ENCODE measurements around the gene CORIN.

Gene CORIN

DNA sequence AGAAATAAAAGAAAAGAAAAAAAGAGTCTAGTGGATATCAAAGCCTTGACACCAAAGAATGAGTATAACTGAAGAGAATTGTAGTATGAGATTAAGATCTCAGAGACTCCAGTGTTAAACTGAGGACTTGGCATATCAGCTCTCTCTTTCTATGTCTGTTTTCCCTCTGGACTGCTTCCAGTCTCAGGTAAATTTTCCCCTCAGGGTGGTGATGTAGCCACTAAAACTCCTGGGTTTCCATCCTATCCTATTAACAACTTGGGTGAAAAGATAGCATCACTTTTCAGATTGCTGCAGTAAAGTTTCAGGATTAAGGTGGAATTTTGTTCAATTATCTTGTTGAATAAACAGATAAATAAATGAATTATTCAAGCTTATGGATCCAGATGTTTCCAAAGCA lies 267.1 kb downstream of the CORIN start:
- Histone ChIP-seq H3K27me3 (ENCODE audit: insufficient read depth, poor library complexity, severe bottlenecking) (no peaks in the 10 kb centered on the region), H3K4me1 (ENCODE audit: insufficient read depth, poor library complexity, severe bottlenecking) (no peaks in the 10 kb centered on the region), H3K4me3 (ENCODE audit: severe bottlenecking) (no peak overlapping the region), H3K9me3 (ENCODE audit: severe bottlenecking) (no peaks in the 10 kb centered on the region), H3K27ac (ENCODE audit: poor library complexity, severe bottlenecking) (no peak overlapping the region), H3K36me3 (ENCODE audit: low read depth) (peaks cover 8% of the 10 kb centered on the region)
- DNase-seq (ENCODE audit: low spot score) (no peak), ATAC-seq (ENCODE audit: low read depth) (no peak)
- TF ChIP-seq, protein P1, sequence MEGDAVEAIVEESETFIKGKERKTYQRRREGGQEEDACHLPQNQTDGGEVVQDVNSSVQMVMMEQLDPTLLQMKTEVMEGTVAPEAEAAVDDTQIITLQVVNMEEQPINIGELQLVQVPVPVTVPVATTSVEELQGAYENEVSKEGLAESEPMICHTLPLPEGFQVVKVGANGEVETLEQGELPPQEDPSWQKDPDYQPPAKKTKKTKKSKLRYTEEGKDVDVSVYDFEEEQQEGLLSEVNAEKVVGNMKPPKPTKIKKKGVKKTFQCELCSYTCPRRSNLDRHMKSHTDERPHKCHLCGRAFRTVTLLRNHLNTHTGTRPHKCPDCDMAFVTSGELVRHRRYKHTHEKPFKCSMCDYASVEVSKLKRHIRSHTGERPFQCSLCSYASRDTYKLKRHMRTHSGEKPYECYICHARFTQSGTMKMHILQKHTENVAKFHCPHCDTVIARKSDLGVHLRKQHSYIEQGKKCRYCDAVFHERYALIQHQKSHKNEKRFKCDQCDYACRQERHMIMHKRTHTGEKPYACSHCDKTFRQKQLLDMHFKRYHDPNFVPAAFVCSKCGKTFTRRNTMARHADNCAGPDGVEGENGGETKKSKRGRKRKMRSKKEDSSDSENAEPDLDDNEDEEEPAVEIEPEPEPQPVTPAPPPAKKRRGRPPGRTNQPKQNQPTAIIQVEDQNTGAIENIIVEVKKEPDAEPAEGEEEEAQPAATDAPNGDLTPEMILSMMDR (IDR thresholded peaks at IDR 0.05; ENCODE audit: poor library complexity, severe bottlenecking): no peak

DNA sequence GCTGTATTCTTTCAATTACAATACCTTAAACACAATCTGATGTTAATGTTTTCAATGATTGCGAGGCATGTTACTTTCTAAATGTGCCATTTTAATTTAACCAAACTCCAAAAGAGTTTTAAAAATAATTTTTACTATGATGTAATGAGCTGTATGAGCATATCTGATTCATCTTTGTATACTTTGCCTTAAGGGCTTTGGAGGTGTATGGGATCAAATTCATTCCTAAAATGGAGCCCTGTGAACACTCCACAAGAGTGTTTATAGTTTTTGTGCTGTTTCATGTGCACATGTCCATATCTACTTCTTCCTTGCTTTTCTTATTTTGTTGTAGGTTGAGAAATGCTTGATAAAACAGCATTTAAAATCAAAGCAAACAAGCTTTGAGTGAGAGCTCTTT lies 270.4 kb downstream of the CORIN start:
- no peaks in the 10 kb centered on the region for H3K27me3 ChIP-seq (ENCODE audit: insufficient read depth, poor library complexity, severe bottlenecking)
- TF ChIP-seq, protein P1 (IDR thresholded peaks at IDR 0.05; ENCODE audit: poor library complexity, severe bottlenecking): no peak
- DNase-seq (ENCODE audit: low spot score) (no peak), ATAC-seq (ENCODE audit: low read depth) (peak; percentile 60; the same call in 1 of the 3 replicates)
- no peak overlapping the region for H3K4me3 ChIP-seq (ENCODE audit: severe bottlenecking)
- H3K9me3 ChIP-seq (ENCODE audit: severe bottlenecking): no peaks in the 10 kb centered on the region
- H3K4me1 ChIP-seq (ENCODE audit: insufficient read depth, poor library complexity, severe bottlenecking): no peaks in the 10 kb centered on the region
- H3K27ac ChIP-seq (ENCODE audit: poor library complexity, severe bottlenecking): no peak overlapping the region
- peaks cover 8% of the 10 kb centered on the region for H3K36me3 ChIP-seq (ENCODE audit: low read depth)

DNA sequence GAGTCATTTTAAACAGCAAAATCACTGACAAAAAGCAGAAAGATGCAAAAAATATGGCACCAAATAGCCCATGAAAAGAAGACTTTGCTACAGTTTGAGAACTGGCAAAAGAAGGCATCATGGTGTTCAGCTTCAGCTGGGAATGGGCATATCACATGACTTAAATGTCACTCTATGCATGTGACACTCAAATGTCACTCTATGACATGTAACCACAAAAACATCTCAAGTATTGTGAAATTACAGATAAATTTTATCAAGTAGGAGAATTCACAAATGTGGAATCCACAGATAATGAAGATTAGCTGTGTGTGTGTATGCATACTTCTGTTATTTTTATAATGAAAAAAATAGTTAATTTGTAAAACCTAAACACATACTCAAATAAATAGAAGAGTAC lies 270.9 kb downstream of the CORIN start:
- TF ChIP-seq, protein P1 (IDR thresholded peaks at IDR 0.05; ENCODE audit: poor library complexity, severe bottlenecking): no peak
- DNase-seq (ENCODE audit: low spot score): no peak
- Histone ChIP-seq H3K27ac (ENCODE audit: poor library complexity, severe bottlenecking) (no peak overlapping the region), H3K9me3 (ENCODE audit: severe bottlenecking) (no peaks in the 10 kb centered on the region), H3K4me1 (ENCODE audit: insufficient read depth, poor library complexity, severe bottlenecking) (no peaks in the 10 kb centered on the region), H3K36me3 (ENCODE audit: low read depth) (peaks cover 11% of the 10 kb centered on the region), H3K4me3 (ENCODE audit: severe bottlenecking) (no peak overlapping the region), H3K27me3 (ENCODE audit: insufficient read depth, poor library complexity, severe bottlenecking) (no peaks in the 10 kb centered on the region)
- ATAC-seq (ENCODE audit: low read depth): no peak

DNA sequence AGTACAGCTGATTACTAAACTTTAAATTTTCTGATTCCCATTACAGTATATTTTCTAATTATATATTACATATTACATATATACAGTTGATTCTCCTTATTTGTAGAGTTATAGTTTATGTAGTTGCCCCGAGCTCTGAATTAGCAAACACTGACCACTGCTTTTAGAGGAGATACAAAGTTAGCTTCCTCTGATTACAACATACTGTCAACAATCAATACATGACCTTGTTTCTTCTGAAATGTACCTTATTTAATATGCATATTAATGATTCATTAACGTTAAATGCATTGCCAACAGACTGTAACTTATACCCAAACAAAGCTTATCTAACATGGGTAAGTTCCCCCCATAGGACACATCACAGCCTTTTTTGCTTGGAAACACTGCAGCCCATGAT lies 271.3 kb downstream of the CORIN start:
- TF ChIP-seq, protein P1 (IDR thresholded peaks at IDR 0.05; ENCODE audit: poor library complexity, severe bottlenecking): no peak
- no peak overlapping the region for H3K27ac ChIP-seq (ENCODE audit: poor library complexity, severe bottlenecking)
- ATAC-seq (ENCODE audit: low read depth): no peak
- H3K4me3 ChIP-seq (ENCODE audit: severe bottlenecking): no peak overlapping the region
- peaks cover 11% of the 10 kb centered on the region for H3K36me3 ChIP-seq (ENCODE audit: low read depth)
- no peak for DNase-seq (ENCODE audit: low spot score)
- H3K9me3 ChIP-seq (ENCODE audit: severe bottlenecking): no peaks in the 10 kb centered on the region
- no peaks in the 10 kb centered on the region for H3K27me3 ChIP-seq (ENCODE audit: insufficient read depth, poor library complexity, severe bottlenecking)
- H3K4me1 ChIP-seq (ENCODE audit: insufficient read depth, poor library complexity, severe bottlenecking): no peaks in the 10 kb centered on the region

DNA sequence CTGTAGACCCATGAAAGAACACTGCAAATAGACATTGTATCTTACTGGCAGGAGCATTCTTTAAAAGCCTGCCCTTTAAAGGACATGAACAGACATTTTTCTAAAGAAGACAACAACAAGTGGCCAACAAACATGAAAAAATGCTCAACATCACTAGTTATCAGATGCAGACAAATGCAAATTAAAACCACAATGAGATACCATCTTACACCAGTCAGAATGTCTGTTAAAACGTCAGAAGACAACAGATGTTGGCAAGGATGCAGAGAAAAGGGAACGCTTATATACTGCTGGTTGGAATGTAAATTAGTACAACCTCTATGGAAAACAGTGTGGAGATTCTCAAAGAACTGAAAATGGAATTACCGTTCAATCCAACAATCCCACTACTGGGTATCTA lies 275.6 kb downstream of the CORIN start:
- Histone ChIP-seq H3K27me3 (ENCODE audit: insufficient read depth, poor library complexity, severe bottlenecking) (no peaks in the 10 kb centered on the region), H3K9me3 (ENCODE audit: severe bottlenecking) (no peaks in the 10 kb centered on the region), H3K4me1 (ENCODE audit: insufficient read depth, poor library complexity, severe bottlenecking) (no peaks in the 10 kb centered on the region), H3K36me3 (ENCODE audit: low read depth) (peaks cover 7% of the 10 kb centered on the region), H3K27ac (ENCODE audit: poor library complexity, severe bottlenecking) (no peak overlapping the region), H3K4me3 (ENCODE audit: severe bottlenecking) (no peak overlapping the region)
- TF ChIP-seq, protein P1 (IDR thresholded peaks at IDR 0.05; ENCODE audit: poor library complexity, severe bottlenecking): no peak
- DNase-seq (ENCODE audit: low spot score) (no peak), ATAC-seq (ENCODE audit: low read depth) (no peak)

Measured in RWPE2 (cell line).